ENCODE data around the gene FAM209B. TPM values are rescaled to one million over a fixed set of nuclear protein-coding genes. Genes with fewer than 3 reads are reported as not detected.
"Not testable (repeated sequence)": the region's sequence is repeated elsewhere in the genome, so short reads cannot be mapped to it uniquely, and the experiment has no call there.

FAM209B gene
- total and polyA plus RNA-seq, 10 of the 15 experiments (the other 5 are each of a cell fraction or from before 2014, with no cell fraction given), result 0.22 to 0.77 (median 0.41) TPM; not detected in 2

GRCh38 chr20:56519551-56519950 is 13.5 kb upstream of the FAM209B start:
- BruUV-seq (replicated peaks), result no TSS peak
- no peak overlapping the region for H3K27ac ChIP-seq (ENCODE audit: control insufficient read depth, insufficient read depth)
- in situ Hi-C loops (cut with MboI), result no loop called here
- RAD21 ChIA-PET (ENCODE audit: unreplicated experiment), result no interaction called here
- DNase-seq (ENCODE audit: low read depth, low spot score), result no peak
- no peak overlapping the region for H2AFZ ChIP-seq (ENCODE audit: control insufficient read depth, low read depth, low read length)
- H3K4me1 ChIP-seq (ENCODE audit: control insufficient read depth, insufficient read depth, low read length), result no peaks in the 10 kb centered on the region
- intact Hi-C loops (cut with micrococcal nuclease; ENCODE audit: unreplicated experiment), result no loop called here
- no peaks in the 10 kb centered on the region for H4K20me1 ChIP-seq (ENCODE audit: control insufficient read depth, insufficient read depth)
- no peak for ATAC-seq
- H3K4me3 ChIP-seq, result no peak overlapping the region
- peaks cover 7% of the 10 kb centered on the region; the same call in 2 of the 3 replicates for H3K9me3 ChIP-seq (replicated peaks; ENCODE audit: control insufficient read depth, insufficient read depth, low read length)
- H3K27me3 ChIP-seq (replicated peaks in 1 of 2; ENCODE audit: control insufficient read depth in 2 of 2, insufficient read depth in 2 of 2, low read length in 1 of 2), result no peaks in the 10 kb centered on the region
- no peak overlapping the region for H3K4me2 ChIP-seq (ENCODE audit: control insufficient read depth, insufficient read depth)
- H3K36me3 ChIP-seq (ENCODE audit: control insufficient read depth in 2 of 2, insufficient read depth in 2 of 2, low read length in 1 of 2), result peaks cover 4 to 37% of the 10 kb centered on the region in 2 experiments
- CTCF ChIA-PET, result no interaction called here
- whole genome bisulfite sequencing (ENCODE audit: insufficient coverage, insufficient replicate concordance, low lambda C conversion rate, missing lambda C conversion rate), result 97% methylated on average over 10 of the region's 10 CpGs
- H3K79me2 ChIP-seq (ENCODE audit: control insufficient read depth, insufficient read depth, low read length), result no peaks in the 10 kb centered on the region
- POLR2A ChIA-PET, result interaction anchor here (1.0 kb wide), 1 partner anchor 12 kb away, joined by 6 read pairs; no protein-coding TSS in a partner anchor
- TF ChIP-seq RFX5 (IDR thresholded peaks at IDR 0.05; ENCODE audit: low read depth, low read length), result no peak
- no peak for TF ChIP-seq SP1 (IDR thresholded peaks at IDR 0.05; ENCODE audit: low read depth, low read length)
- no peak for TF ChIP-seq WRNIP1 (IDR thresholded peaks at IDR 0.05; ENCODE audit: borderline replicate concordance, low read depth, low read length)
- TF ChIP-seq HSF1 (IDR thresholded peaks at IDR 0.05; ENCODE audit: low read depth, low read length), result no peak
- no peak for TF ChIP-seq BMI1 (IDR thresholded peaks at IDR 0.05; ENCODE audit: borderline replicate concordance)
- no peak for TF ChIP-seq JUNB (IDR thresholded peaks at IDR 0.05)
- FAIRE-seq, result no peak
- H3K9ac ChIP-seq (ENCODE audit: control insufficient read depth, insufficient read depth, low read length), result no peak overlapping the region
- SMC1A ChIA-PET (ENCODE audit: uncharacterized antibody, unreplicated experiment), result interaction anchor here (0.7 kb wide), 1 partner anchor 113 kb away, joined by 3 read pairs; no protein-coding TSS in a partner anchor

DNA sequence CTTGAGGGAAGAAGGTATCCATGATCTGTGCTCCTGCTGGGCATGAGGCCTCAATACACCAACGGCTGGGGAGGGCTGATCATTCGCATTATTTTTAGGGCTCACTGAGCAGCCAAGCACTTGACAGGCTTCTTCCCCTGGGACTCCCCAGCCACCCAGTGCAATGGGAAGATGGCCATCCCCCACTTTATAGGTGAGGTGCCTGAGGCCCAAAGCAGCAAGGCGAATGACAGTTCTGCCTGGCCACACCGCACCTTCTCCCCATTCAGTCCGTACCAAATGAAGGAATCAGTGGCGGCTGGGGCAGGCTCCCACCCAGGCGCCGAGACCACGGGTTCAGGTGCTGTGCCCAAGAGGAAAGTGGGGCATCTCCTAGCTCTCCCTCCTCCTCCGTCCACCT is 12.9 kb upstream of the FAM209B start:
- TF ChIP-seq POLR2A (IDR thresholded peaks at IDR 0.05; ENCODE audit: low read depth, low read length), result peak; percentile 32; the same call in 1 of the 2 replicates
- TF ChIP-seq IKZF1 (conservative IDR thresholded peaks at IDR 0.05), result no peak
- H3K9ac ChIP-seq (ENCODE audit: control insufficient read depth, insufficient read depth, low read length), result no peak overlapping the region
- ChIA-PET CTCF (no interaction called here), POLR2A (interaction anchor here (1.0 kb wide), 1 partner anchor 11 kb away, joined by 6 read pairs; no protein-coding TSS in a partner anchor), RAD21 (ENCODE audit: unreplicated experiment) (no interaction called here), SMC1A (ENCODE audit: uncharacterized antibody, unreplicated experiment) (no interaction called here)
- no peaks in the 10 kb centered on the region for H3K4me1 ChIP-seq (ENCODE audit: control insufficient read depth, insufficient read depth, low read length)
- no peak for ATAC-seq
- H3K4me3 ChIP-seq, result no peak overlapping the region
- BruUV-seq (replicated peaks), result no TSS peak
- no peak for DNase-seq (ENCODE audit: low read depth, low spot score)
- no peak for FAIRE-seq
- intact Hi-C loops (cut with micrococcal nuclease; ENCODE audit: unreplicated experiment), result no loop called here
- no peaks in the 10 kb centered on the region for H3K79me2 ChIP-seq (ENCODE audit: control insufficient read depth, insufficient read depth, low read length)
- no peak overlapping the region for H2AFZ ChIP-seq (ENCODE audit: control insufficient read depth, low read depth, low read length)
- H3K27ac ChIP-seq (ENCODE audit: control insufficient read depth, insufficient read depth), result no peak overlapping the region
- H3K27me3 ChIP-seq (replicated peaks in 1 of 2; ENCODE audit: control insufficient read depth in 2 of 2, insufficient read depth in 2 of 2, low read length in 1 of 2), result no peaks in the 10 kb centered on the region
- H4K20me1 ChIP-seq (ENCODE audit: control insufficient read depth, insufficient read depth), result no peaks in the 10 kb centered on the region
- no peak overlapping the region for H3K4me2 ChIP-seq (ENCODE audit: control insufficient read depth, insufficient read depth)
- H3K9me3 ChIP-seq (replicated peaks; ENCODE audit: control insufficient read depth, insufficient read depth, low read length), result peaks cover 7% of the 10 kb centered on the region; the same call in 2 of the 3 replicates
- in situ Hi-C loops (cut with MboI), result no loop called here
- peaks cover 4 to 37% of the 10 kb centered on the region in 2 experiments for H3K36me3 ChIP-seq (ENCODE audit: control insufficient read depth in 2 of 2, insufficient read depth in 2 of 2, low read length in 1 of 2)
- over 99% methylated on average over 10 of the region's 10 CpGs for WGBS (ENCODE audit: insufficient coverage, insufficient replicate concordance, low lambda C conversion rate, missing lambda C conversion rate)

DNA sequence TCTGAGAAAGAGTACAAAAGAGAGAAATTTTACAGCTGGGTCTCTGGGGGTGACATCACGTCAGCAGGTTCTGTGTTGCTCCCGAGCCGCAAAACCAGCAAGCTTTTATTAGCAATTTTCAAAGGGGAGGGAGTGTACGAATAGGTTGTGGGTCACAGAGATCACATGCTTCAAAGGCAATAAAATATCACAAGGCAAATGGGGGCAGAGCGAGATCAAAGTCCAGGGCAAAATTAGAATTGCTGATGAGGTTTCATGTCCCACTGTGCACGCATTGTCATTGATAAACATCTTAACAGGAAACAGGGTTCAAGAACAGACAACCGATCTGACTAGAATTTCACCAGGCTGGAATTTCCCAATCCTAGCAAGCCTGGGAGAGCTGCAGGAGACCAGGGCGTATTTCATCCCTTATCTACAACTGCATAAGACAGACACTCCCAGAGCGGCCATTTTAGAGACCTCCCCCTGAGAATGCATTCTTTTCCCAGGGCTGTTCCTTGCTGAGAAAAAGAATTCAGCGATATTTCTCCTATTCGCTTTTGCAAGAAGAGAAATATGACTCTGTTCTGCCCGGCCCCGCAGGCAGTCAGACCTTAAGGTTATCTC is 12.2 kb upstream of the FAM209B start:
- H3K9me3 ChIP-seq (replicated peaks; ENCODE audit: control insufficient read depth, insufficient read depth, low read length); RAD21 ChIA-PET (ENCODE audit: unreplicated experiment); FAIRE-seq; H3K9ac ChIP-seq (ENCODE audit: control insufficient read depth, insufficient read depth, low read length); BruUV-seq (replicated peaks); H3K4me2 ChIP-seq (ENCODE audit: control insufficient read depth, insufficient read depth); CTCF ChIA-PET; ATAC-seq; in situ Hi-C loops (cut with MboI); SMC1A ChIA-PET (ENCODE audit: uncharacterized antibody, unreplicated experiment); H3K4me1 ChIP-seq (ENCODE audit: control insufficient read depth, insufficient read depth, low read length); H4K20me1 ChIP-seq (ENCODE audit: control insufficient read depth, insufficient read depth); DNase-seq (ENCODE audit: low read depth, low spot score); H3K4me3 ChIP-seq; H3K27ac ChIP-seq (ENCODE audit: control insufficient read depth, insufficient read depth); POLR2A ChIA-PET; H2AFZ ChIP-seq (ENCODE audit: control insufficient read depth, low read depth, low read length); H3K27me3 ChIP-seq (replicated peaks in 1 of 2; ENCODE audit: control insufficient read depth in 2 of 2, insufficient read depth in 2 of 2, low read length in 1 of 2); intact Hi-C loops (cut with micrococcal nuclease; ENCODE audit: unreplicated experiment); H3K79me2 ChIP-seq (ENCODE audit: control insufficient read depth, insufficient read depth, low read length): not testable (repeated sequence)
- 93% methylated on average over 13 of the region's 13 CpGs for WGBS (ENCODE audit: insufficient coverage, insufficient replicate concordance, low lambda C conversion rate, missing lambda C conversion rate)
- H3K36me3 ChIP-seq (ENCODE audit: control insufficient read depth in 2 of 2, insufficient read depth in 2 of 2, low read length in 1 of 2), result peaks cover 4 to 33% of the 10 kb centered on the region in 2 experiments
